GM12878 (cell line): ENCODE data around the gene INTS2. TPM values are rescaled to one million over a fixed set of nuclear protein-coding genes. Genes with fewer than 3 reads are reported as not detected.

Experiments
- ATAC-seq: fragments of 200-7000 bp; cut with Tn5 transposase; 3 replicates; pipeline ENCODE4 v1.9.1; 2020; ENCODE audit warnings: mild to moderate bottlenecking, moderate library complexity
- BruUV-seq: library from RNA; stranded (reverse); fragments of 400-500 nt; replicated peaks from 2 replicates; lab custom pipeline; 2021; lab: Mats Ljungman, UMichigan
- CTCF ChIA-PET: fragments of 300-600 bp; sonication (Branson Sonifier 250); formaldehyde crosslinking; extraction: SDS; loops from one replicate; lab custom pipeline; 2021; ENCODE audit warnings: inconsistent platforms; lab: Yijun Ruan, JAX
- POLR2A ChIA-PET: fragments of 350-600 bp; formaldehyde crosslinking; extraction: SDS; loops from one replicate; lab custom pipeline; 2021; ENCODE audit warnings: inconsistent platforms; lab: Charles Lee
- RAD21 ChIA-PET: fragments of 300-600 bp; sonication (Branson Sonifier 250); formaldehyde crosslinking; loops from one replicate; lab custom pipeline; 2023; ENCODE audit warnings: antibody characterized with exemption; ENCODE audit not compliant: unreplicated experiment; lab: Charles Lee
- SMC1A ChIA-PET: fragments of 300-600 bp; sonication (Branson Sonifier 250); formaldehyde crosslinking; loops from one replicate; lab custom pipeline; 2023; ENCODE audit not compliant: unreplicated experiment, uncharacterized antibody; lab: Charles Lee
- DNase-seq: peaks from one replicate; pipeline ENCODE4 v3.0.0-alpha.2; 2011; ENCODE audit warnings: low read depth, low spot score
- FAIRE-seq: peaks from 3 replicates; lab custom pipeline; 2011; peaks lifted over from hg19 to GRCh38; lab: Jason Lieb, UNC
- H2AFZ ChIP-seq: 2 replicates; pipeline ENCODE4 v1.6.0; 2011; ENCODE audit warnings: low read depth, low read length, control low read depth; ENCODE audit not compliant: control insufficient read depth
- H3K27ac ChIP-seq: 2 replicates; pipeline ENCODE4 v1.5.1; 2011; ENCODE audit warnings: control low read depth; ENCODE audit not compliant: control insufficient read depth, insufficient read depth
- H3K27me3 ChIP-seq, 2 experiments: replicated peaks in 1 of 2; 2 replicates each; pipeline versions ENCODE4 v1.6.0 to v1.6.1; 2011; ENCODE audit warnings: low read length in 1 of 2; ENCODE audit not compliant: control insufficient read depth in 2 of 2, insufficient read depth in 2 of 2
- H3K36me3 ChIP-seq, 2 experiments: 2 replicates each; pipeline ENCODE4 v1.5.1; 2011; ENCODE audit warnings: low read length in 1 of 2; ENCODE audit not compliant: control insufficient read depth in 2 of 2, insufficient read depth in 2 of 2
- H3K4me1 ChIP-seq: 2 replicates; pipeline ENCODE4 v1.6.1; 2011; ENCODE audit warnings: mild to moderate bottlenecking, low read length, moderate library complexity, mixed read lengths; ENCODE audit not compliant: control insufficient read depth, insufficient read depth
- H3K4me2 ChIP-seq: 2 replicates; pipeline ENCODE4 v1.6.0; 2011; ENCODE audit warnings: control low read depth; ENCODE audit not compliant: control insufficient read depth, insufficient read depth
- H3K4me3 ChIP-seq: fragments of 200-600 bp; sonication (generic); 2 replicates; pipeline ENCODE4 v1.5.1; 2016
- H3K79me2 ChIP-seq: 2 replicates; pipeline ENCODE4 v1.6.0; 2011; ENCODE audit warnings: low read length; ENCODE audit not compliant: control insufficient read depth, insufficient read depth
- H3K9ac ChIP-seq: 2 replicates; pipeline ENCODE4 v1.8.0; 2011; ENCODE audit warnings: low read length, control low read depth, mixed read lengths; ENCODE audit not compliant: control insufficient read depth, insufficient read depth
- H3K9me3 ChIP-seq: replicated peaks from 3 replicates; pipeline ENCODE4 v1.5.1; 2011; ENCODE audit warnings: mild to moderate bottlenecking, low read length; ENCODE audit not compliant: control insufficient read depth, insufficient read depth
- H4K20me1 ChIP-seq: 2 replicates; pipeline ENCODE4 v1.6.0; 2011; ENCODE audit not compliant: control insufficient read depth, insufficient read depth
- ASH2L ChIP-seq: fragments of 300-600, 200-600 bp; sonication (generic); IDR thresholded peaks from 2 replicates; pipeline ENCODE4 v1.6.1; 2017; ENCODE audit warnings: low read depth, mild to moderate bottlenecking, borderline replicate concordance
- ATF2 ChIP-seq: IDR thresholded peaks from 2 replicates; pipeline ENCODE4 v1.6.1; 2012; ENCODE audit warnings: low read length, inconsistent platforms
- BCL11A ChIP-seq: IDR thresholded peaks from 2 replicates; pipeline ENCODE4 v1.6.1; 2011; ENCODE audit warnings: low read depth, low read length
- CBX5 ChIP-seq: sonication (generic); IDR thresholded peaks from 2 replicates; pipeline ENCODE4 v1.6.1; 2016; ENCODE audit warnings: low read depth, moderate library complexity, mild to moderate bottlenecking, inconsistent platforms
- CHD4 ChIP-seq: fragments of 200-600 bp; sonication (generic); IDR thresholded peaks from 2 replicates; pipeline ENCODE4 v1.6.1; 2016; ENCODE audit warnings: mild to moderate bottlenecking
- DPF2 ChIP-seq: fragments of 450-650 bp; IDR thresholded peaks from 2 replicates; pipeline ENCODE4 v1.6.1; 2017; ENCODE audit warnings: mild to moderate bottlenecking
- EZH2 ChIP-seq: IDR thresholded peaks from 2 replicates; pipeline ENCODE4 v1.6.1; 2012; ENCODE audit warnings: low read depth, mild to moderate bottlenecking, control low read depth, inconsistent platforms, low read length, borderline replicate concordance; ENCODE audit not compliant: control insufficient read depth
- FOXK2 ChIP-seq: fragments of 450-650 bp; IDR thresholded peaks from 2 replicates; pipeline ENCODE4 v1.6.1; 2017; ENCODE audit warnings: mild to moderate bottlenecking, moderate library complexity
- HDAC2 ChIP-seq: fragments of 200-600 bp; sonication (generic); IDR thresholded peaks from 2 replicates; pipeline ENCODE4 v1.6.1; 2017
- LARP7 ChIP-seq: fragments of 450-650 bp; IDR thresholded peaks from 2 replicates; pipeline ENCODE4 v1.6.1; 2017; ENCODE audit warnings: mild to moderate bottlenecking
- POLR2A ChIP-seq: IDR thresholded peaks from 2 replicates; pipeline ENCODE4 v1.6.1; 2011; ENCODE audit warnings: low read depth, mild to moderate bottlenecking, low read length
- RAD21 ChIP-seq: IDR thresholded peaks from 2 replicates; pipeline ENCODE4 v1.6.1; 2011; ENCODE audit warnings: mild to moderate bottlenecking, low read depth, low read length, moderate library complexity; ENCODE audit not compliant: insufficient read depth
- RELA ChIP-seq: fragments of 450-650 bp; IDR thresholded peaks from 2 replicates; pipeline ENCODE4 v1.8.0; 2014; ENCODE audit warnings: borderline replicate concordance; ENCODE audit not compliant: partially characterized antibody
- RFX5 ChIP-seq: IDR thresholded peaks from 2 replicates; pipeline ENCODE4 v1.6.1; 2011; ENCODE audit warnings: low read depth, low read length, improper control_type of control experiment
- SPI1 ChIP-seq: IDR thresholded peaks from 2 replicates; pipeline ENCODE4 v1.6.1; 2011; ENCODE audit warnings: low read depth, mild to moderate bottlenecking, low read length, moderate library complexity, borderline replicate concordance; ENCODE audit not compliant: insufficient read depth
- YY1 ChIP-seq: IDR thresholded peaks from 2 replicates; pipeline ENCODE4 v1.6.1; 2011; ENCODE audit warnings: low read depth, mild to moderate bottlenecking, low read length
- WGBS: methylation state at CpG from one replicate; pipeline ENCODE4 v1.1.6; 2016; ENCODE audit warnings: low lambda C conversion rate; ENCODE audit not compliant: insufficient replicate concordance, insufficient coverage; ENCODE audit errors: missing lambda C conversion rate; 5-methylcytosine and 5-hydroxymethylcytosine counted together
- in situ Hi-C: fragments of 300-500 bp; cut with MboI; formaldehyde crosslinking; loops from 9 replicates; pipeline ENCODE4 v1.14.3; 2018; ENCODE audit warnings: mixed read lengths
- intact Hi-C: fragments of 100-400 bp; cut with micrococcal nuclease; formaldehyde crosslinking; loops from one replicate; pipeline ENCODE4 v1.14.2; 2022; ENCODE audit not compliant: unreplicated experiment
- polyA plus RNA-seq, 11 experiments: library from polyadenylated mRNA; depleted of rRNA in 4 of 11; unstranded in 6 of 11; stranded (reverse) in 5 of 11; fragments of >200 nt; fragmentation: Nextera tagmentation in 4 of 11; fragmentation: Illumina TruSeq in 1 of 11; extraction: Ambion mirVana in 4 of 11; extraction: Trizol in 1 of 11; gene quantifications; 1 replicate in 1 of 11; 2 replicates in 10 of 11; pipeline versions ENCODE4 v1.2.1 to v1.2.3, GENCODE V29; 2011 to 2016; ENCODE audit warnings: inconsistent platforms in 2 of 11, missing spikeins in 2 of 11, low read depth in 1 of 11
- total RNA-seq, 4 experiments: library from RNA; depleted of rRNA in 3 of 4; stranded (reverse); fragments of >200 nt in 3 of 4; fragmentation: Illumina TruSeq in 1 of 4; extraction: Trizol in 1 of 4; gene quantifications; 2 replicates each; pipeline versions ENCODE4 v1.2.1 to v1.2.3, GENCODE V29; 2013 to 2021

The INTS2 gene
- total and polyA plus RNA-seq, 10 of the 15 experiments (the other 5 are each of a cell fraction or from before 2014, with no cell fraction given), result 2.8 to 22.2 (median 11.6) TPM

GRCh38 chr17:61955619-61956018, 27.8 kb upstream of the INTS2 start:
- no peaks in the 10 kb centered on the region for H3K27me3 ChIP-seq
- no peak overlapping the region for H3K4me2 ChIP-seq
- peaks cover 4 to 26% of the 10 kb centered on the region in 2 experiments for H3K36me3 ChIP-seq
- in situ Hi-C loops, result no loop called here
- POLR2A ChIA-PET, result interaction anchor here (0.6 kb wide), 2 partner anchors 191 to 388 kb away, joined by 3 to 4 read pairs; no protein-coding TSS in a partner anchor
- no peaks in the 10 kb centered on the region for H3K79me2 ChIP-seq
- H2AFZ ChIP-seq, result no peak overlapping the region
- H3K4me1 ChIP-seq, result no peaks in the 10 kb centered on the region
- no peaks in the 10 kb centered on the region for H3K9me3 ChIP-seq
- TF ChIP-seq HDAC2 (no peak), ASH2L (no peak), BCL11A (no peak), CHD4 (no peak), EZH2 (no peak)
- H3K9ac ChIP-seq, result no peak overlapping the region
- no peak overlapping the region for H3K4me3 ChIP-seq
- CTCF ChIA-PET, result interaction anchor here (0.9 to 1.2 kb wide), 2 partner anchors 15 to 154 kb away, joined by 3 read pairs; no protein-coding TSS in a partner anchor
- WGBS, result 90% methylated on average over 4 of the region's 4 CpGs
- no TSS peak for BruUV-seq
- H3K27ac ChIP-seq, result no peak overlapping the region
- FAIRE-seq, result peak; percentile 35
- RAD21 ChIA-PET, result interaction anchor here (0.6 kb wide), 1 partner anchor 33 kb away, joined by 3 read pairs; no protein-coding TSS in a partner anchor
- intact Hi-C loops, result no loop called here
- no peak for ATAC-seq
- H4K20me1 ChIP-seq, result no peaks in the 10 kb centered on the region
- no peak for DNase-seq
- SMC1A ChIA-PET, result interaction anchor here (0.6 to 1.2 kb wide), 3 partner anchors 8 to 154 kb away, joined by 3 to 5 read pairs (median 3); no protein-coding TSS in a partner anchor

GRCh38 chr17:61947367-61948078, 19.7 kb upstream of the INTS2 start:
- H3K79me2 ChIP-seq, result no peaks in the 10 kb centered on the region
- no peak for DNase-seq
- no peaks in the 10 kb centered on the region for H4K20me1 ChIP-seq
- no peaks in the 10 kb centered on the region for H3K9me3 ChIP-seq
- BruUV-seq, result no TSS peak
- ATAC-seq, result no peak
- SMC1A ChIA-PET, result interaction anchor here (0.7 to 1.6 kb wide), 4 partner anchors 16 to 164 kb away, joined by 3 to 9 read pairs (median 4); no protein-coding TSS in a partner anchor
- in situ Hi-C loops (no loop called here), intact Hi-C loops (no loop called here)
- H3K4me1 ChIP-seq, result no peaks in the 10 kb centered on the region
- POLR2A ChIA-PET, result interaction anchor here (0.7 kb wide), 1 partner anchor 148 kb away, joined by 4 read pairs; no protein-coding TSS in a partner anchor
- CTCF ChIA-PET, result interaction anchor here (3.5 kb wide), 1 partner anchor 162 kb away, joined by 21 read pairs; no protein-coding TSS in a partner anchor
- WGBS, result 65% methylated on average over 3 of the region's 3 CpGs
- no peak overlapping the region for H2AFZ ChIP-seq
- no peak overlapping the region for H3K9ac ChIP-seq
- no peaks in the 10 kb centered on the region for H3K27me3 ChIP-seq
- no peak overlapping the region for H3K4me2 ChIP-seq
- peaks cover 6 to 30% of the 10 kb centered on the region in 2 experiments for H3K36me3 ChIP-seq
- no peak for FAIRE-seq
- RAD21 ChIA-PET, result interaction anchor here (0.9 to 1.2 kb wide), 3 partner anchors 9 to 165 kb away, joined by 3 to 6 read pairs (median 3); no protein-coding TSS in a partner anchor
- H3K4me3 ChIP-seq, result no peak overlapping the region
- H3K27ac ChIP-seq, result no peak overlapping the region
- TF ChIP-seq LARP7 (no peak), CBX5 (no peak), RFX5 (no peak), RAD21 (no peak), RELA (no peak), POLR2A (no peak), YY1 (no peak), SPI1 (no peak), ASH2L (no peak), DPF2 (no peak), FOXK2 (no peak), ATF2 (no peak)
